ENCODE data around the gene RPS25. TPM values are rescaled to one million over a fixed set of nuclear protein-coding genes. Genes with fewer than 3 reads are reported as not detected.
"Not testable (repeated sequence)": the region's sequence is repeated elsewhere in the genome, so short reads cannot be mapped to it uniquely, and the experiment has no call there.

RPS25 gene
- total RNA-seq, 1 experiment from 2014 or later = 1,252 TPM

DNA sequence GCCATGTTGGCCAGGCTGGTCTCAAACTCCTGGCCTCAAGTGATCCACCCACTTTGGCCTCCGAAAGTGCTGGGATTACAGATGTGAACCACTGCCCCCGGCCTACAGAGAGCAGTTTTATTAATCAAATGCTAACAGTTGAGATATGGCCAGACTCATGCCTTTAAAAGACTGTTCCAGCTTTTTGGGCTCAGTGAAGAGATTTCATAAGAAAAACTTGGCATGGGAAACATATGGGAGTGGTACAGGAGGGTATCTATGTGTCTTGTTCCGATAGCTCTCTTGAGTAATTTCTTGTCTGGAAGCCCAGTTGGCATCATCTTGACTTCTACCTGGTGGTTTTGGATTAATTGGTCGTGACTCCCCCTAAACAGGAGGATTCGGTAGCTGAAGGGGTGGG is 20.7 kb upstream of the RPS25 start:
- intact Hi-C loops (cut with micrococcal nuclease) = no loop called here
- Mint-ChIP-seq H3K27ac (ENCODE audit: low read depth, unreplicated experiment) (no peak overlapping the region), H3K36me3 (ENCODE audit: insufficient read depth, unreplicated experiment) (peaks cover 4% of the 10 kb centered on the region), H3K4me3 (ENCODE audit: unreplicated experiment) (no peak overlapping the region), H3K27me3 (ENCODE audit: insufficient read depth, unreplicated experiment) (no peaks in the 10 kb centered on the region), H3K9me3 (ENCODE audit: unreplicated experiment) (no peaks in the 10 kb centered on the region), H3K4me1 (ENCODE audit: insufficient read depth, unreplicated experiment) (no peaks in the 10 kb centered on the region)
- DNase-seq (ENCODE audit: unreplicated experiment) = no peak
- TF ChIP-seq, protein P1, sequence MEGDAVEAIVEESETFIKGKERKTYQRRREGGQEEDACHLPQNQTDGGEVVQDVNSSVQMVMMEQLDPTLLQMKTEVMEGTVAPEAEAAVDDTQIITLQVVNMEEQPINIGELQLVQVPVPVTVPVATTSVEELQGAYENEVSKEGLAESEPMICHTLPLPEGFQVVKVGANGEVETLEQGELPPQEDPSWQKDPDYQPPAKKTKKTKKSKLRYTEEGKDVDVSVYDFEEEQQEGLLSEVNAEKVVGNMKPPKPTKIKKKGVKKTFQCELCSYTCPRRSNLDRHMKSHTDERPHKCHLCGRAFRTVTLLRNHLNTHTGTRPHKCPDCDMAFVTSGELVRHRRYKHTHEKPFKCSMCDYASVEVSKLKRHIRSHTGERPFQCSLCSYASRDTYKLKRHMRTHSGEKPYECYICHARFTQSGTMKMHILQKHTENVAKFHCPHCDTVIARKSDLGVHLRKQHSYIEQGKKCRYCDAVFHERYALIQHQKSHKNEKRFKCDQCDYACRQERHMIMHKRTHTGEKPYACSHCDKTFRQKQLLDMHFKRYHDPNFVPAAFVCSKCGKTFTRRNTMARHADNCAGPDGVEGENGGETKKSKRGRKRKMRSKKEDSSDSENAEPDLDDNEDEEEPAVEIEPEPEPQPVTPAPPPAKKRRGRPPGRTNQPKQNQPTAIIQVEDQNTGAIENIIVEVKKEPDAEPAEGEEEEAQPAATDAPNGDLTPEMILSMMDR (IDR thresholded peaks at IDR 0.05; ENCODE audit: unreplicated experiment) = no peak
- POLR2A ChIA-PET = interaction anchor here (0.7 to 1.1 kb wide), 2 partner anchors 36 to 156 kb away, joined by 3 read pairs; no protein-coding TSS in a partner anchor
- CTCF ChIA-PET = no interaction called here
- no TSS peak for BruUV-seq (replicated peaks)

- ChIA-PET CTCF (interaction anchor here (0.6 to 0.8 kb wide), 2 partner anchors 12 to 13 kb away, joined by 5 to 6 read pairs; no protein-coding TSS in a partner anchor), POLR2A (no interaction called here)
- no TSS peak for BruUV-seq (replicated peaks)
- TF ChIP-seq, protein P1 (IDR thresholded peaks at IDR 0.05; ENCODE audit: unreplicated experiment) = no peak
- Mint-ChIP-seq H3K4me1 (ENCODE audit: insufficient read depth, unreplicated experiment) (peaks cover 2% of the 10 kb centered on the region), H3K36me3 (ENCODE audit: insufficient read depth, unreplicated experiment) (no peaks in the 10 kb centered on the region), H3K27ac (ENCODE audit: low read depth, unreplicated experiment) (no peak overlapping the region), H3K27me3 (ENCODE audit: insufficient read depth, unreplicated experiment) (no peaks in the 10 kb centered on the region), H3K9me3 (ENCODE audit: unreplicated experiment) (no peaks in the 10 kb centered on the region), H3K4me3 (ENCODE audit: unreplicated experiment) (no peak overlapping the region)
- DNase-seq (ENCODE audit: unreplicated experiment) = no peak
- intact Hi-C loops (cut with micrococcal nuclease) = no loop called here
Measured at GRCh38 chr11:119034813-119035212, 16.7 kb upstream of the RPS25 start.

DNA sequence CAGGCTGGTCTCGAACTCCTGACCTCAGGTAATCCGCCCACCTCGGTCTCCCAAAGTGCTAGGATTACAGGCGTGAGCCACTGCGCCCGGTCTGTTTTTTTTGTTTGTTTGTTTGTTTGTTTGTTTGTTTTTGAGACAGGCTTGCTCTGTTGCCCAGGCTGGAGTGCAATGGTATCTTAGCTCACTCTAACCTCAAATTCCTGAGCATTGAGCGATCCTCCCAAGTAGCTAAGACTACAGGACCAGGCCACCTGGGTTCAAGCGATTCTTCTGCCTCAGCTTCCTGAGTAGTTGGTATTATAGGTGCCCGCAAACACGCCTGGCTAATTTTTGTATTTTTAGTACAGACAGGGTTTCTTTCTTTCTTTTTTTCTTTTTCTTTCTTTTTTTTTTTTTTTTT is 15.3 kb upstream of the RPS25 start:
- H3K9me3 Mint-ChIP-seq (ENCODE audit: unreplicated experiment); H3K27ac Mint-ChIP-seq (ENCODE audit: low read depth, unreplicated experiment); H3K36me3 Mint-ChIP-seq (ENCODE audit: insufficient read depth, unreplicated experiment); intact Hi-C loops (cut with micrococcal nuclease); H3K4me3 Mint-ChIP-seq (ENCODE audit: unreplicated experiment); H3K27me3 Mint-ChIP-seq (ENCODE audit: insufficient read depth, unreplicated experiment); DNase-seq (ENCODE audit: unreplicated experiment); BruUV-seq (replicated peaks): not testable (repeated sequence)
- ChIA-PET POLR2A (interaction anchor here (1.3 kb wide), 1 partner anchor 15 kb away, joined by 8 read pairs; the partner anchor contains the start of genes RPS25 and TRAPPC4), CTCF (interaction anchor here (0.9 to 1.5 kb wide), 2 partner anchors 18 to 124 kb away, joined by 3 to 4 read pairs; no protein-coding TSS in a partner anchor)
- H3K4me1 Mint-ChIP-seq (ENCODE audit: insufficient read depth, unreplicated experiment) = peaks cover 15% of the 10 kb centered on the region

DNA sequence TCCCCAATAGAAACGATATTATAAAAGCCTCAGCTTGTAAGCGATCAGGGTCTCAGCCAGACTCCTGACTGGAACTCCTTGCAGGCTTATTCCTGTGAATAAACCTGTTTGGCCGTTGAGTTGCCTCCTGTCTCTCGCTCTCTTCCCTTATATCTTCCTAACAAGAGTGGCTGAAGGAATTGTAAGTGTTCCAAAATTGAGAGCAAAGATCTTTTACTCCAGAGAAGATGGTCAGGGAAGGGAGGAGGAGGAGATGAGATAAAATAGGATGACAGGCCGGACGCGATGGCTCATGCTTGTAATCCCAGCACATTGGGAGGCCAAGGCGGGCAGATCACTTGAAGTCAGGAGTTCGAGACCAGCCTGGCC is 13.8 kb upstream of the RPS25 start:
- POLR2A ChIA-PET = interaction anchor here (0.7 to 1.0 kb wide), 4 partner anchors 10 to 70 kb away, joined by 3 to 4 read pairs (median 3); partner anchors contain the start of genes RPS25 and TRAPPC4
- intact Hi-C loops (cut with micrococcal nuclease) = loop anchor here (2.0 kb wide), 1 partner anchor 25 kb away; the partner anchor contains the start of gene HYOU1
- no peak for DNase-seq (ENCODE audit: unreplicated experiment)
- H3K27me3 Mint-ChIP-seq (ENCODE audit: insufficient read depth, unreplicated experiment) = no peaks in the 10 kb centered on the region
- no peak overlapping the region for H3K4me3 Mint-ChIP-seq (ENCODE audit: unreplicated experiment)
- no peaks in the 10 kb centered on the region for H3K36me3 Mint-ChIP-seq (ENCODE audit: insufficient read depth, unreplicated experiment)
- CTCF ChIA-PET = interaction anchor here (0.6 to 2.2 kb wide), 10 partner anchors 9 to 137 kb away, joined by 3 to 10 read pairs (median 6); partner anchors contain the start of gene HYOU1
- TF ChIP-seq, protein P1 (IDR thresholded peaks at IDR 0.05; ENCODE audit: unreplicated experiment) = no peak
- H3K27ac Mint-ChIP-seq (ENCODE audit: low read depth, unreplicated experiment) = no peak overlapping the region
- no TSS peak for BruUV-seq (replicated peaks)
- H3K9me3 Mint-ChIP-seq (ENCODE audit: unreplicated experiment) = no peaks in the 10 kb centered on the region
- H3K4me1 Mint-ChIP-seq (ENCODE audit: insufficient read depth, unreplicated experiment) = peaks cover 15% of the 10 kb centered on the region
